Tibial artery (tissue), 4 donors: ENCODE data around the gene KLHL29.

Source experiments
- DNase-seq, 2 donors: peaks; one replicate each; pipeline ENCODE4 v3.0.0-alpha.2; 2019
- H3K27ac ChIP-seq, 2 donors: fragments of 200-600 bp; sonication (generic) in 1 of 2; 1 replicate in 1 of 2; 2 replicates in 1 of 2; pipeline ENCODE4 v1.5.1; 2018 to 2019; ENCODE audit warnings: mild to moderate bottlenecking in 1 of 2
- H3K27me3 ChIP-seq, 2 donors: fragments of 200-600 bp; sonication (generic) in 1 of 2; one replicate each; pipeline versions ENCODE4 v1.5.1 to v1.6.0; 2016 to 2019
- H3K36me3 ChIP-seq, 3 donors: fragments of 200-600 bp; sonication (generic) in 2 of 3; one replicate each; pipeline ENCODE4 v1.5.1; 2016 to 2019; ENCODE audit warnings: mild to moderate bottlenecking in 2 of 3
- H3K4me1 ChIP-seq, 4 donors: fragments of 200-600 bp; sonication (generic) in 2 of 4; 1 replicate in 3 of 4; 2 replicates in 1 of 4; pipeline ENCODE4 v1.5.1; 2016 to 2019
- H3K4me3 ChIP-seq, 2 donors: fragments of 200-600 bp; sonication (generic) in 1 of 2; 1 replicate in 1 of 2; 2 replicates in 1 of 2; pipeline ENCODE4 v1.5.1; 2018 to 2019; ENCODE audit warnings: mild to moderate bottlenecking in 2 of 2
- H3K9me3 ChIP-seq, 3 donors: fragments of 200-600 bp; sonication (generic) in 1 of 3; one replicate each; pipeline ENCODE4 v1.5.1; 2016 to 2019
- CTCF ChIP-seq, 2 experiments: fragments of 200-600 bp in 1 of 2; fragments of 450-650 bp in 1 of 2; IDR thresholded peaks; one replicate each; pipeline ENCODE4 v1.5.1; 2017 to 2019; ENCODE audit warnings: antibody characterized with exemption in 2 of 2, mild to moderate bottlenecking in 1 of 2, moderate library complexity in 1 of 2
- intact Hi-C: fragments of 100-400 bp; cut with DNase I; formaldehyde crosslinking; loops from one replicate; pipeline ENCODE4 v1.15.0; 2023; ENCODE audit warnings: low total_unique reads

The KLHL29 gene

GRCh38 chr2:23588106-23588505 is 203.1 kb downstream of the KLHL29 start:
- TF ChIP-seq CTCF (IDR thresholded peaks at IDR 0.05) = no peak
- no peaks in the 10 kb centered on the region for H3K36me3 ChIP-seq
- H3K4me1 ChIP-seq = peaks cover 0 to 86% (median 56%) of the 10 kb centered on the region in 4 donors
- H3K9me3 ChIP-seq = no peaks in the 10 kb centered on the region
- intact Hi-C loops = no loop called here
- no peak for DNase-seq
- no peaks in the 10 kb centered on the region for H3K27me3 ChIP-seq
- no peak overlapping the region for H3K4me3 ChIP-seq
- peak overlapping the region; percentile 84 to 87 for H3K27ac ChIP-seq

- intact Hi-C loops = no loop called here
Observed at GRCh38 chr2:23588508-23589201, 203.7 kb downstream of the KLHL29 start.

GRCh38 chr2:23589220-23589647 is 204.3 kb downstream of the KLHL29 start:
- DNase-seq = peak in 1 of 2 donors; percentile 66

More at GRCh38 chr2:23588508-23589201, 203.7 kb downstream of the KLHL29 start:
- H3K9me3 ChIP-seq = no peaks in the 10 kb centered on the region
- peaks cover 0 to 81% (median 53%) of the 10 kb centered on the region in 4 donors for H3K4me1 ChIP-seq
- no peak for TF ChIP-seq CTCF (IDR thresholded peaks at IDR 0.05)
- no peak for DNase-seq
- H3K27ac ChIP-seq = peak overlapping the region; percentile 84 to 87
- H3K36me3 ChIP-seq = no peaks in the 10 kb centered on the region
- H3K4me3 ChIP-seq = no peak overlapping the region
- no peaks in the 10 kb centered on the region for H3K27me3 ChIP-seq

GRCh38 chr2:23589739-23590138 is 204.8 kb downstream of the KLHL29 start:
- DNase-seq = peak in 1 of 2 donors; percentile 72
- H3K36me3 ChIP-seq = no peaks in the 10 kb centered on the region
- intact Hi-C loops = no loop called here
- H3K4me1 ChIP-seq = peaks cover 0 to 72% (median 47%) of the 10 kb centered on the region in 4 donors
- H3K27me3 ChIP-seq = no peaks in the 10 kb centered on the region
- H3K9me3 ChIP-seq = no peaks in the 10 kb centered on the region
- no peak for TF ChIP-seq CTCF (IDR thresholded peaks at IDR 0.05)
- no peak overlapping the region for H3K4me3 ChIP-seq
- H3K27ac ChIP-seq = peak overlapping the region; percentile 84 to 87

More at GRCh38 chr2:23589220-23589647, 204.3 kb downstream of the KLHL29 start:
- H3K27ac ChIP-seq = peak overlapping the region; percentile 84 to 87
- intact Hi-C loops = no loop called here
- no peaks in the 10 kb centered on the region for H3K9me3 ChIP-seq
- TF ChIP-seq CTCF (IDR thresholded peaks at IDR 0.05) = no peak
- H3K4me3 ChIP-seq = no peak overlapping the region
- no peaks in the 10 kb centered on the region for H3K27me3 ChIP-seq
- no peaks in the 10 kb centered on the region for H3K36me3 ChIP-seq
- peaks cover 0 to 75% (median 49%) of the 10 kb centered on the region in 4 donors for H3K4me1 ChIP-seq

- intact Hi-C loops = no loop called here
- H3K4me3 ChIP-seq = no peak overlapping the region
- no peaks in the 10 kb centered on the region for H3K36me3 ChIP-seq
- peaks cover 0 to 71% (median 43%) of the 10 kb centered on the region in 4 donors for H3K4me1 ChIP-seq
- DNase-seq = no peak
- no peaks in the 10 kb centered on the region for H3K9me3 ChIP-seq
- TF ChIP-seq CTCF (IDR thresholded peaks at IDR 0.05) = no peak
- no peaks in the 10 kb centered on the region for H3K27me3 ChIP-seq
- H3K27ac ChIP-seq = peak overlapping the region; percentile 84 to 87
Observed at GRCh38 chr2:23590241-23590869, 205.4 kb downstream of the KLHL29 start.
